GM19468 (cell line): ENCODE measurements around the gene LRRC41.
"Not testable (repeated sequence)": the region's sequence is repeated elsewhere in the genome, so short reads cannot be mapped to it uniquely, and the experiment has no call there.

ENCODE experiments used
- ATAC-seq: cut with Tn5 transposase; IDR thresholded peaks from one replicate; pipeline ENCODE4 v1.9.1; 2021; ENCODE audit warnings: mild to moderate bottlenecking, moderate library complexity, moderate number of reproducible peaks; ENCODE audit not compliant: unreplicated experiment; ENCODE audit errors: extremely low read depth

Gene LRRC41

DNA sequence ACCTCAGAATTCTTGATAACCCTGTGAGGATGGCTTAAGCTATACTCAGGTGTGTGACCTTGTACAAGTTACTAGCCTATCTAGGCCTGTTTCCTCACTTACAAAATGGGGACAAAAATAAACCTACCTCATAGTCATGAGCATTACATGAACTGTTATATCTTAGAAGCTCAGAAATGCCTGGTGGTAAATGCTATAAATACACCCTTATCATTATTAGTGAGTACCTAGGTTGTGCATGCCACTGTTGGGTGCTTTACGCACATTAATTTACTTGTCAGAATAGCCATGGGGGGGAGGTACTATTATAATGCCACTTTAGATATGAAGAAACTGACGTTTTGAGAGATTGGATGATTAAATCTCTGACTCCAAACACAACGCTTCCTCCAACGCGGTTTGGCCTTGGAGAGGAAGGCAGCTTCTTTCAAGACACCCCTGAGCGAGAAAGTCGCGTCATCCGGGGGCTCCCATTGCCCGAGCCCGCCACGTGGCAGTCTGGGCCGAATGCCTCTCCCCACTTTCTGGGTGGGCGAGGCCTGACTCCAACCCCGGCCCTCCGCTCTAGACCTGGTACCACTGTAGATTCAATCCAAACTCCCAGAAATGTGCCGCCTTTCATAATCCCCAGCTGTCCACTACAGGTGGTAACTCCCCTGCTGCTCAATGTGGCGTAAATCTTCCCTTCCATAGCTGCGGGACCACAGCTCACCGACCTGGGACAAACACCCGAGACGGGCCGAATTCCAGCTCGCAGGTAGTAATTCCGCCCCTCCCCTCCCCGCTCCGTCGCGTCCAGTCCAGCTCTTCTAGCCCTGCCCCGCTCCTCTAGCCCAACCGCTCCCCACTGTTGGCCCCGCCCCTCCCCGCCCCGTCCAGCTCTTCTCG is 56.6 kb downstream of the LRRC41 start:
- peak; percentile 4 for ATAC-seq

DNA sequence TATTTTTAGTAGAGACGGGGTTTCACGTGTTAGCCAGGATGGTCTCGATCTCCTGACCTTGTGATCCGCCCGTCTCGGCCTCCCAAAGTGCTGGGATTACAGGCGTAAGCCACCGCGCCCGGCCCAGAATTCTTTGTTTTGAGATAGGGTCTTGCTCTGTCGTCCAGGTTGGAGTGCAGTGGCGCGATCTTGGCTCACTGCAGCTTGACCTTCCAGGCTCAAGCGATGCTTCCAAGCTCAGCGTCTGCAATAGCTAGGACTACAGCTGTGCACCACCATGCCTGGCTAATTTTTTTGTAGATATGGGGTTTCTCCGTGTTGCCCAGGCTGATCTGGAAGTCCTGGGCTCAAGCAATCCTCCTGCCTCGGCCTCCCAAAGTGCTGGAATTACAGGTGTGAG is 57.3 kb downstream of the LRRC41 start:
- ATAC-seq: not testable (repeated sequence)

DNA sequence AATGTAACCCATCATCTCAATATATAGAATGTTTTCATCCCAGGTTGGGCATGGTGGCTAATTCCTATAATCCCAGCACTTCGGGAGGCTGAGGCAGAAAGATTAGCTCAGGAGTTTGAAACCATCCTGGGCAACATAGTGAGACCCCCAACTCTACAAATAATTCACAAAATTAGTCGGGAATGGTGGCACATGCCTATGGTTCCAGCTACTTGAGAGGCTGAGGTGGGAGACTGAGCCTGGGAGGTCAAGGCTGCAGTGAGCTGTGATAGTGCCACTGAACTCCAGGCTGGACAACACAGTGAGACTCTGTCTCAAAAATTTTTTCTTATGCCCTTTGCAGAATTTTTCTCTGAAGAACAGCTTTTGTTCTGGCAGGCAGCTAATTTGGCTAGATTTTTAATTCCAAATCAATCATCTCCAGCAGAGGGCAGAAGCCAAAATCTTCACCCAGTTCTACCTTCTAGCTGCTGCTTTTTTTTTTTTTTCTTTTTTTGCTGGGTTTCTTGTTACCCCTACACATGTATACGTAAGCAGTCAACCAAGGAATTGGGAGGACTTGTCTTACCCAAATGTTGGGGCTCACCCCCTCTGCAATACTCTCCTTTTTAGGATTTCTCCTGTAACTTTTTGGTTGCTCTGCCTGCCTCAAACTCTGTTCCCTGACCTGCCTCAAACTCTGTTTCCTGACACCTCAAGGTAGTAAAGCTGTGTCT is 58.6 kb downstream of the LRRC41 start:
- ATAC-seq: no peak

DNA sequence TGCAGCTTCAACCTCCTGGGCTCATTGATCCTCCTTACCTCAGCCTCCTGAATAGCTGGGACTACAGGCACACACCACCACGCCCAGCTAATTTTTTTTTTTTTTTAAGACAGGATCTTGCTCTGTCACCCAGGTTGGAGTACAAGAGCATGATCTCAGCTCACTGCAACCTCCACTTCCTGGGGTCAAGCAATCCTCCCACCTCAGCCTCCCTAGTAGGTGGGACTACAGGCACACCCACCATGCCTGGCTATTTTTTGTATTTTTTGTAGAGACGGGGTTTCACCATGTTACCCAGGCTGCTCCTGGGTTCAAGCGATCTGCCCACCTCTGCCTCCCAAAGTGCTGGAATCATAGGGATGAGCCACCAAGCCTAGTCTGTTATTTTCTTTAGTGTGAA is 59.6 kb downstream of the LRRC41 start:
- not testable (repeated sequence) for ATAC-seq

DNA sequence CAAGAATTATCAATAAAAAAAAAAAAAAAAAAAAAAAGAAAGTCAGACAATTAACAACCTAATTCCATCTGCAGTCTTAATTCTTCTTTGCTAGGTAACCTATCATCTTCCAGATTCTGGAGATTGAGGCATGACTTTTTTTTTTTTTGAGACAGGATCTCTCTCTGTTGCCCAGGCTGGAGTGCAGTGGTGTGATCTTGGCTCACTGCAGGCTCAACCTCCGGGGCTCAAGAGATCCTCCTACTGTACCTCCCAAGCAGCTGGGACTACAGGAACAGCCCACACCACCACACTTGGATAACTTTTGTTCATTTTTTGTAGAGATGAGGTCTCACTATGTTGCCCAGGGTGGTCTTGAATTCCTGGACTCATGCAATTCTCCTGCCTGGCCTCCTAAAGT is 60.5 kb downstream of the LRRC41 start:
- no peak for ATAC-seq

DNA sequence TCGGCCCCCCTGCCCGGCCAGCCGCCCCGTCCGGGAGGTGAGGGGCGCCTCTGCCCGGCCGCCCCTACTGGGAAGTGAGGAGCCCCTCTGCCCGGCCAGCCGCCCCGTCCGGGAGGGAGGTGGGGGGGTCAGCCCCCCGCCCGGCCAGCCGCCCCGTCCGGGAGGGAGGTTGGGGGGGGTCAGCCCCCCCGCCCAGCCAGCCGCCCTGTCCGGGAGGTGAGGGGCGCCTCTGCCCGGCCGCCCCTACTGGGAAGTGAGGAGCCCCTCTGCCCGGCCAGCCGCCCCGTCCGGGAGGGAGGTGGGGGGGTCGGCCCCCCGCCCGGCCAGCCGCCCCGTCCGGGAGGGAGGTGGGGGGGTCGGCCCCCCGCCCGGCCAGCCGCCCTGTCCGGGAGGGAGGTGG is 61.7 kb downstream of the LRRC41 start:
- not testable (repeated sequence) for ATAC-seq

DNA sequence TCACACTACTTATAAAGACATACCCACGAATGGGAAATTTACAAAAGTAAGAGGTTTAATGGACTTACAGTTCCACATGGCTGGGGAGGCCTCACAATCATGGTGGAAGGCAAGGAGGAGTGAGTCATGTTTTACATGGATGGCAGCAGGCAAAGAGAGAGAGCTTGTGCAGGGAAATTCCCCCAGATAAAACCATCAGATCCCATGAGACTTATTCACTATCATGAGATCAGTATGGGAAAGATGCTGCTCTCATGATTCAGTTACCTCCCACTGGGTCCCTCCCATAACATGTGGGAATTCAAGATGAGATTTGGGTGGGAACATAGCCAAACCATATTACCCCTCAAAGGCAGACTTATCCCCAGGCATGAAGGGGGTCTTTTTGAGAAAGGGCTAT is 64.6 kb downstream of the LRRC41 start:
- not testable (repeated sequence) for ATAC-seq

DNA sequence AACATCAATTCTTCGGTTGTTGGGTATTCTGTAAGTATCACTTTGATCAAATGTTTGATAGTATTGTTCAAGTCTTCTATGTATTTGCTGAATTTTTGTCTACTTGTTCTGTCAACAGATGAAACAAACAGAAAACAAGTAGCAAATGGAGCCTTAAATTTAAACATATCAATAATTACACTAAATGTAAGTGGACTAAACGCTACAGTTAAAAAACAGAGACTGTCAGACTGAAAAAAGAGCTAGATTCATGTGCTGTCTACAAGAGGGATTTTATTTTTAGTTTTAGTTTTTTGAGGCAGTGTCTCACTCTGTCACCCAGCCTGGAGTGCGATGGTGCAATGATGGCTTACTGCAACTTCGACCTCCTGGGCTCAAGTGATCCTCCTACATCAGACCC is 66.5 kb downstream of the LRRC41 start:
- ATAC-seq: no peak

DNA sequence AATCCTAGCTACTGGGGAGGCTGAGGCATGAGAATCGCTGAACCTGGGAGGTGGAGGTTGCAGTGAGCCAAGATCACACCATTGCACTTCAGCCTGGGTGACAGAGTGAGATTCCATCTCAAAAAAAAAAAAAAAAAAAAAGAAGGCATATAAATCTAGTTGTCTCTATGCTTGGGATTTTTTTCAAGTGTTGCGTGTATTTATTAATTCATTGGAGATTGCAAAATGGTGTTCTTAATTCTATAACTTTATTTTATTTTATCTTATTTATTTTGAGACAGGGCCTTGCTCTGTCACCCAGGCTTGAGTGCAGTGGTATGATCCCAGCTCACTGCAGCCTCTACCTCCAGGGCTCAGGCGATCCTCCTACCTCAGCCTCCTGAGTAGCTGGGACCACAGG is 72.2 kb downstream of the LRRC41 start:
- not testable (repeated sequence) for ATAC-seq
